Cardiac muscle cell (in vitro differentiated cells and primary cell): ENCODE results near the gene BTBD8. TPM values are rescaled to one million over a fixed set of nuclear protein-coding genes. Genes with fewer than 3 reads are reported as not detected.

Experiments
- DNase-seq, 2 donors: peaks; one replicate each; pipeline versions ENCODE4 v3.0.0 to v3.0.0-alpha.2; 2010 to 2017; ENCODE audit warnings: low read depth in 1 of 2, low spot score in 1 of 2
- H3K27ac ChIP-seq: fragments of 200-600 bp; sonication (generic); 2 replicates; pipeline ENCODE4 v1.5.1; 2016
- H3K27me3 ChIP-seq: fragments of 200-600 bp; sonication (generic); 2 replicates; pipeline ENCODE4 v1.6.0; 2016; ENCODE audit warnings: control low read depth
- H3K36me3 ChIP-seq: fragments of 200-600 bp; sonication (generic); 2 replicates; pipeline ENCODE4 v1.5.1; 2016; ENCODE audit warnings: control low read depth
- H3K4me1 ChIP-seq: fragments of 200-600 bp; sonication (generic); 2 replicates; pipeline ENCODE4 v1.8.1; 2017; ENCODE audit warnings: low read depth, mild to moderate bottlenecking, mixed run types
- H3K4me3 ChIP-seq: fragments of 200-600 bp; sonication (generic); 2 replicates; pipeline ENCODE4 v1.5.1; 2016; ENCODE audit warnings: mild to moderate bottlenecking
- H3K9me3 ChIP-seq: fragments of 200-600 bp; sonication (generic); 2 replicates; pipeline ENCODE4 v1.5.1; 2017; ENCODE audit warnings: low read depth, mild to moderate bottlenecking, control low read depth
- CTCF ChIP-seq: IDR thresholded peaks from 2 replicates; pipeline ENCODE4 v1.5.1; 2012; ENCODE audit warnings: low read depth, mild to moderate bottlenecking, low read length
- polyA plus RNA-seq: library from polyadenylated mRNA; unstranded; fragments of >200 nt; fragmentation: Nextera tagmentation; extraction: Ambion mirVana; gene quantifications from 2 replicates; pipeline ENCODE4 v1.2.1, GENCODE V29; 2016
- total RNA-seq: library from RNA; depleted of rRNA; stranded (reverse); fragments of >200 nt; gene quantifications from 2 replicates; pipeline ENCODE4 v1.2.3, GENCODE V29; 2016

Gene BTBD8
- total and polyA plus RNA-seq, 2 experiments from 2014 or later, result 3.1 to 6.6 TPM

GRCh38 chr1:92217721-92218120 is 137.6 kb downstream of the BTBD8 start, which contains the start of gene C1orf146:
TSS of gene C1orf146 (plus strand) at chr1:92217915. CDS start at chr1:92231421, 13,506 bp downstream.
- no peaks in the 10 kb centered on the region for H3K27me3 ChIP-seq
- no peak within 1 kb of the TSS for H3K27ac ChIP-seq
- no peaks in the 10 kb centered on the region for H3K36me3 ChIP-seq
- no peak for TF ChIP-seq CTCF
- H3K4me1 ChIP-seq, result no peaks in the 10 kb centered on the region
- no peaks in the 10 kb centered on the region for H3K9me3 ChIP-seq
- no peak for DNase-seq
- no peak within 1 kb of the TSS for H3K4me3 ChIP-seq

- Histone ChIP-seq H3K4me1 (no peaks in the 10 kb centered on the region), H3K4me3 (no peak overlapping the region), H3K27me3 (no peaks in the 10 kb centered on the region), H3K27ac (no peak overlapping the region), H3K9me3 (no peaks in the 10 kb centered on the region), H3K36me3 (no peaks in the 10 kb centered on the region)
- no peak for TF ChIP-seq CTCF
- DNase-seq, result no peak
Measured at GRCh38 chr1:92218559-92218958, 138.4 kb downstream of the BTBD8 start.

- no peaks in the 10 kb centered on the region for H3K4me1 ChIP-seq
- H3K36me3 ChIP-seq, result no peaks in the 10 kb centered on the region
- TF ChIP-seq CTCF, result no peak
- H3K27me3 ChIP-seq, result no peaks in the 10 kb centered on the region
- H3K27ac ChIP-seq, result no peak overlapping the region
- H3K9me3 ChIP-seq, result no peaks in the 10 kb centered on the region
- no peak for DNase-seq
- no peak overlapping the region for H3K4me3 ChIP-seq
Measured at GRCh38 chr1:92219028-92219427, 138.9 kb downstream of the BTBD8 start.

- H3K27me3 ChIP-seq, result no peaks in the 10 kb centered on the region
- TF ChIP-seq CTCF, result no peak
- H3K4me3 ChIP-seq, result no peak overlapping the region
- no peak overlapping the region for H3K27ac ChIP-seq
- no peaks in the 10 kb centered on the region for H3K9me3 ChIP-seq
- no peak for DNase-seq
- no peaks in the 10 kb centered on the region for H3K4me1 ChIP-seq
- no peaks in the 10 kb centered on the region for H3K36me3 ChIP-seq
Measured at GRCh38 chr1:92228401-92228800, 148.3 kb downstream of the BTBD8 start.

- Histone ChIP-seq H3K4me1 (no peaks in the 10 kb centered on the region), H3K36me3 (no peaks in the 10 kb centered on the region), H3K9me3 (no peaks in the 10 kb centered on the region), H3K27ac (no peak overlapping the region), H3K27me3 (no peaks in the 10 kb centered on the region), H3K4me3 (no peak overlapping the region)
- DNase-seq, result no peak
- TF ChIP-seq CTCF, result no peak
Measured at GRCh38 chr1:92230736-92231135, 150.6 kb downstream of the BTBD8 start.

Other genes with a start within 250 kb of the BTBD8 start
- gene TGFBR3, start 194.2 kb upstream of the BTBD8 start, total RNA-seq, result 5.8 and 11.8 TPM in 2 replicates
- gene TGFBR3, start 194.2 kb upstream of the BTBD8 start, polyA plus RNA-seq, result 10.3 and 14.6 TPM in 2 replicates
- gene BRDT, start 130.9 kb upstream of the BTBD8 start, total RNA-seq, result not detected in 2 replicates
- not detected in 2 replicates for gene BRDT, start 130.9 kb upstream of the BTBD8 start, polyA plus RNA-seq
- 1.9 and 2.1 TPM in 2 replicates for gene EPHX4, start 50.4 kb upstream of the BTBD8 start, total RNA-seq
- gene EPHX4, start 50.4 kb upstream of the BTBD8 start, polyA plus RNA-seq, result 1.7 and 6.2 TPM in 2 replicates
- gene SETSIP, start 4.9 kb upstream of the BTBD8 start, total RNA-seq, result not detected in 2 replicates
- gene SETSIP, start 4.9 kb upstream of the BTBD8 start, polyA plus RNA-seq, result not detected in 2 replicates
- gene C1orf146, start 137.6 kb downstream of the BTBD8 start, total RNA-seq, result not detected in 2 replicates
- not detected in 2 replicates for gene C1orf146, start 137.6 kb downstream of the BTBD8 start, polyA plus RNA-seq
- 9.7 and 12.4 TPM in 2 replicates for gene GLMN, start 218.6 kb downstream of the BTBD8 start, total RNA-seq
- gene GLMN, start 218.6 kb downstream of the BTBD8 start, polyA plus RNA-seq, result 26.1 and 26.2 TPM in 2 replicates
- gene RPAP2, start 218.7 kb downstream of the BTBD8 start, total RNA-seq, result 4.2 and 6.3 TPM in 2 replicates
- gene RPAP2, start 218.7 kb downstream of the BTBD8 start, polyA plus RNA-seq, result 24.0 and 27.9 TPM in 2 replicates